HG03196 (cell line): ENCODE measurements around the gene KATNAL2.
A peak's percentile ranks its signal among the peaks of the same experiment; 100 is the strongest.
"Not testable (repeated sequence)": the region's sequence is repeated elsewhere in the genome, so short reads cannot be mapped to it uniquely, and the experiment has no call there.

ENCODE experiments used
- ATAC-seq: cut with Tn5 transposase; IDR thresholded peaks from one replicate; pipeline ENCODE4 v1.9.1; 2021; ENCODE audit not compliant: unreplicated experiment

KATNAL2 gene

GRCh38 chr18:46939337-46939963 lies 22.0 kb downstream of the KATNAL2 start:
- no peak for ATAC-seq

GRCh38 chr18:46939998-46940571 lies 22.7 kb downstream of the KATNAL2 start:
- no peak for ATAC-seq

- ATAC-seq, result no peak
Observed at GRCh38 chr18:46942646-46943045, 25.2 kb downstream of the KATNAL2 start.

- peak; percentile 95 for ATAC-seq
Observed at GRCh38 chr18:46946656-46947282, 29.4 kb downstream of the KATNAL2 start.

GRCh38 chr18:46950064-46950656 lies 32.8 kb downstream of the KATNAL2 start:
- ATAC-seq, result no peak

GRCh38 chr18:46953195-46953594 lies 35.8 kb downstream of the KATNAL2 start:
- ATAC-seq, result no peak

- no peak for ATAC-seq
Observed at GRCh38 chr18:46958209-46958608, 40.8 kb downstream of the KATNAL2 start.

- ATAC-seq, result not testable (repeated sequence)
Observed at GRCh38 chr18:46963656-46964578, 46.5 kb downstream of the KATNAL2 start.

GRCh38 chr18:46964579-46965293 lies 47.3 kb downstream of the KATNAL2 start:
- ATAC-seq, result not testable (repeated sequence)

GRCh38 chr18:46966266-46966665 lies 48.9 kb downstream of the KATNAL2 start:
- ATAC-seq, result not testable (repeated sequence)

GRCh38 chr18:46969551-46969950 lies 52.1 kb downstream of the KATNAL2 start:
- ATAC-seq, result not testable (repeated sequence)

GRCh38 chr18:47019870-47020269 lies 102.5 kb downstream of the KATNAL2 start:
- not testable (repeated sequence) for ATAC-seq

GRCh38 chr18:47020757-47021156 lies 103.4 kb downstream of the KATNAL2 start:
- ATAC-seq, result not testable (repeated sequence)

- ATAC-seq, result not testable (repeated sequence)
Observed at GRCh38 chr18:47022821-47023220, 105.4 kb downstream of the KATNAL2 start.

- ATAC-seq, result not testable (repeated sequence)
Observed at GRCh38 chr18:47023769-47024465, 106.5 kb downstream of the KATNAL2 start.

GRCh38 chr18:47025557-47026174 lies 108.3 kb downstream of the KATNAL2 start:
- not testable (repeated sequence) for ATAC-seq

- ATAC-seq, result not testable (repeated sequence)
Observed at GRCh38 chr18:47028738-47029137, 111.3 kb downstream of the KATNAL2 start.

- not testable (repeated sequence) for ATAC-seq
Observed at GRCh38 chr18:47029684-47030353, 112.4 kb downstream of the KATNAL2 start.

- ATAC-seq, result not testable (repeated sequence)
Observed at GRCh38 chr18:47030887-47031286, 113.5 kb downstream of the KATNAL2 start.
